ENCODE results near the gene CYTH2. TPM values are rescaled to one million over a fixed set of nuclear protein-coding genes. Genes with fewer than 3 reads are reported as not detected.

The CYTH2 gene
- total and polyA plus RNA-seq, 2 of the 8 experiments (the other 6 are each of a cell fraction or from before 2014, with no cell fraction given) = 43.7 to 71.4 TPM

DNA sequence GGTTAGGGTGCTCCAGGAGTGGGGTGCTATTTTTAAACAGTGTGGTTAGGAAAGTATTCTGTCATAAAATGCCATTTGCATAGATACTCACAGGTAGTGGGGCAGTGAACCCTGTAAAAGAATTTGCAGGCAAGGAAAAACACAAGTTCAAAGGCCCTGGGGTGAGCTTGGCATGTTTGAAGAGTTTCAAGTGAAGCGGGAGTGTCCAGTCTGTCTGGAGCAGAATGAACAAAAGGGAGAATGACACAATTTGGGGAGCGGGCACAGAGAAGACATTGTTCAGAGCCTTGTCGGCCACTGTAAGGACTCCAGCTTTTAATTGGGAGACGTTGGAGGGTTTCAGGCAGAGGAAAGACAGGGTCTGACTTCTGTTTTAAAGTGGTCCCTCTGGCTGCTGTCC is 20.6 kb upstream of the CYTH2 start:
- H3K79me2 ChIP-seq (ENCODE audit: control insufficient read depth in 1 of 2, insufficient read depth in 2 of 2, low read length in 2 of 2) = peaks cover 0 to 8% of the 10 kb centered on the region in 2 experiments; a peak in 2 of 4 replicates
- no peak overlapping the region for H3K23ac ChIP-seq (ENCODE audit: insufficient read length)
- no peak overlapping the region for H3K4ac ChIP-seq (replicated peaks; ENCODE audit: insufficient read length, low read depth, low read length)
- no peak overlapping the region for H3K14ac ChIP-seq (ENCODE audit: insufficient read length)
- H3K56ac ChIP-seq (replicated peaks; ENCODE audit: insufficient read length, low read depth, low read length) = no peak overlapping the region
- H2BK12ac ChIP-seq (ENCODE audit: low read depth, low read length) = no peak overlapping the region
- no peak overlapping the region for H2AK5ac ChIP-seq (ENCODE audit: low read depth, low read length)
- no peak overlapping the region for H4K91ac ChIP-seq (replicated peaks; ENCODE audit: insufficient read length, low read length)
- no peaks in the 10 kb centered on the region for H3K9me3 ChIP-seq (ENCODE audit: insufficient read depth in 2 of 2, low read depth in 1 of 2, low read length in 1 of 2)
- no peak for TF ChIP-seq PHF8 (conservative IDR thresholded peaks at IDR 0.05; ENCODE audit: low read depth, low read length)
- no peak overlapping the region for H2AFZ ChIP-seq (ENCODE audit: low read length)
- H2BK5ac ChIP-seq (ENCODE audit: low read depth, low read length) = no peak overlapping the region
- H3K27ac ChIP-seq (ENCODE audit: low read depth, low read length) = no peak overlapping the region
- H2BK20ac ChIP-seq (ENCODE audit: low read length) = no peak overlapping the region
- H2BK120ac ChIP-seq (replicated peaks; ENCODE audit: low read depth, low read length) = no peak overlapping the region
- DNase-seq (ENCODE audit: low read depth in 1 of 2, low spot score in 2 of 2) (no peak), FAIRE-seq (no peak)
- CTCF ChIA-PET (ENCODE audit: partially characterized antibody) = interaction anchor here (0.5 to 1.6 kb wide), 3 partner anchors 15 to 57 kb away, joined by 3 to 5 read pairs (median 5); partner anchors contain the start of gene KDELR1
- peaks cover 0 to 18% of the 10 kb centered on the region in 2 experiments for H4K20me1 ChIP-seq (replicated peaks in 1 of 2; ENCODE audit: control insufficient read depth in 1 of 2, insufficient read depth in 2 of 2, low read length in 2 of 2)
- POLR2A ChIA-PET (ENCODE audit: partially characterized antibody) = interaction anchor here (1.4 to 2.7 kb wide), 6 partner anchors 10 to 73 kb away, joined by 3 to 14 read pairs (median 5); partner anchors contain the start of gene GRIN2D
- no peak overlapping the region for H2BK15ac ChIP-seq (ENCODE audit: low read length)
- H3K4me3 ChIP-seq (ENCODE audit: extremely low read depth in 1 of 4, insufficient read depth in 2 of 4, low read depth in 3 of 4, low read length in 4 of 4) = no peak overlapping the region
- H3K79me1 ChIP-seq (ENCODE audit: low read depth, low read length) = peaks cover 2% of the 10 kb centered on the region; the same call in 1 of the 2 replicates
- H4K8ac ChIP-seq (ENCODE audit: extremely low read depth, insufficient read depth, low read length) = no peak overlapping the region
- H3K9ac ChIP-seq (replicated peaks in 1 of 4; ENCODE audit: extremely low read depth in 1 of 4, low read depth in 3 of 4, low read length in 3 of 4) = no peak overlapping the region
- H3K36me3 ChIP-seq (ENCODE audit: control insufficient read depth in 2 of 4, insufficient read depth in 4 of 4, low read length in 3 of 4) = peaks cover 26 to 54% (median 47%) of the 10 kb centered on the region in 4 experiments
- no peak overlapping the region for H3K18ac ChIP-seq (ENCODE audit: extremely low read depth, low read length)
- no peak overlapping the region for H4K5ac ChIP-seq (ENCODE audit: insufficient read length, low read depth, low read length)
- H3K4me1 ChIP-seq (replicated peaks in 1 of 4; ENCODE audit: control insufficient read depth in 3 of 4, insufficient read depth in 4 of 4, low read length in 3 of 4) = peaks cover 0 to 5% (median 4%) of the 10 kb centered on the region in 4 experiments; a peak in 4 of 7 replicates
- H3K4me2 ChIP-seq (ENCODE audit: insufficient read depth in 1 of 2, low read depth in 2 of 2, low read length in 2 of 2) = no peak overlapping the region
- WGBS, 2 experiments (ENCODE audit: extremely low coverage in 1 of 2, insufficient coverage in 1 of 2, insufficient read length in 1 of 2, insufficient replicate concordance in 2 of 2, low coverage in 1 of 2, low lambda C conversion rate in 2 of 2, missing lambda C conversion rate in 1 of 2) = 95% methylated on average over 4 of the region's 4 CpGs; no CpG with 5 or more reads in 1 of the 2 experiments
- no peaks in the 10 kb centered on the region for H3K27me3 ChIP-seq (replicated peaks in 1 of 4; ENCODE audit: control insufficient read depth in 3 of 4, extremely low read depth in 1 of 4, insufficient read depth in 3 of 4, low read length in 3 of 4)
- peaks cover 9% of the 10 kb centered on the region for H3K23me2 ChIP-seq (ENCODE audit: low read depth, low read length)
